Muscle layer of colon (tissue), 2 donors: Measurements from ENCODE around the gene CIROP.
A peak's percentile ranks its signal among the peaks of the same experiment; 100 is the strongest.

Experiments
- H3K27ac ChIP-seq: one replicate; pipeline ENCODE4 v1.7.0; 2013; ENCODE audit warnings: low read depth, mild to moderate bottlenecking, low read length, moderate library complexity
- H3K27me3 ChIP-seq, 2 donors: one replicate each; pipeline ENCODE4 v1.7.0; 2013; ENCODE audit warnings: low read length in 2 of 2, mild to moderate bottlenecking in 2 of 2; ENCODE audit not compliant: insufficient read depth in 2 of 2, control insufficient read depth in 1 of 2
- H3K36me3 ChIP-seq: one replicate; pipeline ENCODE4 v1.7.0; 2013; ENCODE audit warnings: mild to moderate bottlenecking, low read length; ENCODE audit not compliant: insufficient read depth
- H3K4me1 ChIP-seq: one replicate; pipeline ENCODE4 v1.7.0; 2013; ENCODE audit warnings: mild to moderate bottlenecking, low read length; ENCODE audit not compliant: insufficient read depth
- H3K4me3 ChIP-seq, 2 donors: one replicate each; pipeline ENCODE4 v1.7.0; 2013; ENCODE audit warnings: low read length in 2 of 2, low read depth in 1 of 2, mild to moderate bottlenecking in 1 of 2, moderate library complexity in 1 of 2
- H3K9ac ChIP-seq: one replicate; pipeline ENCODE4 v1.7.0; 2013; ENCODE audit warnings: low read length
- H3K9me3 ChIP-seq: one replicate; pipeline ENCODE4 v1.7.0; 2013; ENCODE audit warnings: mild to moderate bottlenecking, low read length
- donor health status: abdominal sarcoma.
- donor health status: Adenocarcinoma of cecum.

CIROP gene, protein sequence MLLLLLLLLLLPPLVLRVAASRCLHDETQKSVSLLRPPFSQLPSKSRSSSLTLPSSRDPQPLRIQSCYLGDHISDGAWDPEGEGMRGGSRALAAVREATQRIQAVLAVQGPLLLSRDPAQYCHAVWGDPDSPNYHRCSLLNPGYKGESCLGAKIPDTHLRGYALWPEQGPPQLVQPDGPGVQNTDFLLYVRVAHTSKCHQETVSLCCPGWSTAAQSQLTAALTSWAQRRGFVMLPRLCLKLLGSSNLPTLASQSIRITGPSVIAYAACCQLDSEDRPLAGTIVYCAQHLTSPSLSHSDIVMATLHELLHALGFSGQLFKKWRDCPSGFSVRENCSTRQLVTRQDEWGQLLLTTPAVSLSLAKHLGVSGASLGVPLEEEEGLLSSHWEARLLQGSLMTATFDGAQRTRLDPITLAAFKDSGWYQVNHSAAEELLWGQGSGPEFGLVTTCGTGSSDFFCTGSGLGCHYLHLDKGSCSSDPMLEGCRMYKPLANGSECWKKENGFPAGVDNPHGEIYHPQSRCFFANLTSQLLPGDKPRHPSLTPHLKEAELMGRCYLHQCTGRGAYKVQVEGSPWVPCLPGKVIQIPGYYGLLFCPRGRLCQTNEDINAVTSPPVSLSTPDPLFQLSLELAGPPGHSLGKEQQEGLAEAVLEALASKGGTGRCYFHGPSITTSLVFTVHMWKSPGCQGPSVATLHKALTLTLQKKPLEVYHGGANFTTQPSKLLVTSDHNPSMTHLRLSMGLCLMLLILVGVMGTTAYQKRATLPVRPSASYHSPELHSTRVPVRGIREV

DNA sequence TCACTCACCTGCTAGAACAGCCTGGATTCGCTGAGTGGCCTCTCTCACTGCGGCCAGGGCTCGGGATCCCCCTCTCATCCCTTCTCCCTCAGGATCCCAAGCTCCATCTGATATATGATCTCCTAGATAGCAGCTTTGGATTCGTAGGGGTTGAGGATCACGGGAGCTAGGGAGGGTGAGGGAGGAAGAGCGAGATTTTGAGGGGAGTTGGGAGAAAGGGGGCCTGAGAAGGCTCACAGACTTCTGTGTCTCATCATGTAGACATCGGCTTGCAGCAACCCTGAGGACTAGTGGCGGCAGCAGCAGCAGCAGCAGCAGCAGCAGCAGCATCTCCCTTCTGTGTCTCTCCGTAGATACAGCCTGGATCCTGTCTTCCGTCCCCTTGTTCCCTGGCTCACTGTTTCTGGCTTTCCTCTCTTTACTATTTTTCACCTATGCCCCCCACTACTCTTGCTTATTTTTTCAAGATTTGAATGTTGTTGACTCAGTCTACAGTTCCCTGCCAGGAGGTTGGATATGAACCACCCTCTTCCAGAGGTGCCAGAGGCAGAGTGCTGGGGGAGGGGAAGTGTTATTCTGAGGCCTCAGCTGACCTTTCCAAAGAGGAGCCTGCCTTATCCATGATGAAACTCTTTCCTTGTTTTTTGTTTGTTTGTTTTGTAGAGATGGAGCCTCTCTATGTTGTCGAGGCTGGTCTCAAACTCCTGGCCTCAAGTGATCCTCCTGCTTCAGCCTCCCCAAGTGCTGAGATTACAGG, at the start of gene CIROP:
Gene CIROP (minus strand): TSS at position 399 of the 757 bp plus-strand sequence. CDS start 69 bp downstream, at position 330.
- Histone ChIP-seq H3K9ac (no peak within 1 kb of the TSS), H3K27ac (no peak within 1 kb of the TSS), H3K4me3 (no peak within 1 kb of the TSS), H3K27me3 (no peaks in the 10 kb centered on the region), H3K36me3 (no peaks in the 10 kb centered on the region), H3K4me1 (no peaks in the 10 kb centered on the region), H3K9me3 (no peaks in the 10 kb centered on the region)

DNA sequence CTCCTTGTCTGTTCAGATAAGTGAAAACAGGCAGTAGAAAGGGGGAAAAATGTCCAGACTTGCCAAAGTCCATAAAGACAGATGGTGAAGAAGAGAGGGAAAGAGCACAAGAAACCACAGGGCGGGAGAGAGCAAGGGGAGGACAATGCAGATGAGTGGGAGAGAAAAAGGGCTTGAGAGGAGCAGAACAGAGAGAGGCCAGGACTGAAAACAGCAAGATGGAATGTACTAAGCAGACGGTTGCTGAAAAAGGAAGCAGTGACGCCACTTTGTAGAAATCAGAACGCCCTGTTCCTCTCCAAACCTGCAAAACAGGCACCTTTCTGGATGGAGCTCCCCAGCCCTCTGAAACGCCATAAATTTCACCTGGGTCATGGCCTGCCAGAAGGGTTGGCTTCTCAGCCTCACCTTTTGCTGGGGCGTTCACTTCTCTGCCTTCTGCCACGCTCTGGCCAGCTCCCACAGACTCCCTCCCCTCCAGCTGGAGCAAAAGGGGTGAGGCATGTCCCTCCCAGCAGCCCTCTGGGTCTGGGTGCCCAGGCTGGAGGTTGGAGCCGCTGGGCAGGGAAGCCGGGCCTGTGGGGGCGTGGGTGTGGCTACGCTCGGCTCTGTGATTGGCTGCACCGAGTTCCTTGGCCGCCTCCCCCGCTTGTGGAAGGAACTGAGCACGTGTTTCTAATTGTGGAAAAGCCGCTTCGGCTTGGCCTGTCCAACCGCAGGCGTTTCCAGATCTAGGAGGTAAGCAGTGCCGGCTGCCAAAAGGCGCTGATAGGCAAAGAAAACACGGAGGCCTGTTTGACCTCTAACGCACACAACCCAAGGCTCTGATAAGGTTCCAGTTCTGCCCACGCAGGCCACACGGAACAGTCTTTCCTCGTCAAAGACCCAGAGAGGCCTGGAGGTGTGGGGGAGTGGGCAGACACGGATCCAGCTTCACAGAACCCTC, 49.3 kb upstream of the CIROP start:
- Histone ChIP-seq H3K36me3 (no peaks in the 10 kb centered on the region), H3K4me1 (peaks cover 20% of the 10 kb centered on the region), H3K9ac (no peak overlapping the region), H3K9me3 (no peaks in the 10 kb centered on the region), H3K27me3 (no peaks in the 10 kb centered on the region), H3K4me3 (peak overlapping the region in 1 of 2 donors; percentile 24), H3K27ac (peak overlapping the region; percentile 39)

DNA sequence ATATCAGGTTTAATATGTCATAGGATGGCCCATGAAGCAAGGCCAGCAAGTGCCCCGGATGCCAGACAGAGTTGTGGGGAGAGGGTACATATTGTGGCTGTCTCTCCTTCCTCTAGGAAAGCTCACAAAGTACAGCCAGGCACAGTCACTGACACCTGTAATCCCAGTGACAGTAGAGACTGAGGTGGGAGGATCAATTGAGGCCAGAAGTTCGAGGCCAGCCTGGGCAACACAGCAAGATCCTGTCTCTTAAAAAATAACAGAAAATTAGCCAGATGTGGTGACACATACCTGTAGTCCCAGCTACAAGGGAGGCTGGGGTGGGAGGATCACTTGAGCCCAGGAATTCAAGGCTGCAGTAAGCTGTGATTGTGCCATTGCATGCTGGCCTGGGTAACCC, 46.6 kb upstream of the CIROP start:
- peaks cover 20% of the 10 kb centered on the region for H3K4me1 ChIP-seq
- H3K4me3 ChIP-seq, result no peak overlapping the region
- no peak overlapping the region for H3K9ac ChIP-seq
- H3K36me3 ChIP-seq, result no peaks in the 10 kb centered on the region
- H3K27me3 ChIP-seq, result no peaks in the 10 kb centered on the region
- no peak overlapping the region for H3K27ac ChIP-seq
- no peaks in the 10 kb centered on the region for H3K9me3 ChIP-seq

DNA sequence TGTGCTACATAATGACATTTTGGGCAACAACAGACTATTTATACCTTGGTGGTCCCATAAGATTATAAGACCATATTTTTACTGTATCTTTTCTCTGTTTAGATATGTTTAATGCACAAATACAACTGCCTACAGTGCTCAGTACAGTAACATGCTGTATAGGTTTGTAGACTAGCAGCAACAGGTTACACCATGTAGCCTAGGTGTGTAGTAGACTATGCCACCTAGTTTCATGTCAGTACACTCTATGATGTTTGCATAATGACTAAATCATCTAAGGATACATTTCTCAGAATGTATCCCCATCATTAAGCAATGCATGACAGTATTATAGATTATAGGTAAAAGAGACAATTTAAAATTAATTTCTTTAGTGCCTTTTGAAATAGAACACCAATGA, 45.0 kb upstream of the CIROP start:
- Histone ChIP-seq H3K36me3 (no peaks in the 10 kb centered on the region), H3K4me3 (no peak overlapping the region), H3K4me1 (peaks cover 9% of the 10 kb centered on the region), H3K27ac (no peak overlapping the region), H3K9ac (no peak overlapping the region), H3K27me3 (no peaks in the 10 kb centered on the region), H3K9me3 (no peaks in the 10 kb centered on the region)

DNA sequence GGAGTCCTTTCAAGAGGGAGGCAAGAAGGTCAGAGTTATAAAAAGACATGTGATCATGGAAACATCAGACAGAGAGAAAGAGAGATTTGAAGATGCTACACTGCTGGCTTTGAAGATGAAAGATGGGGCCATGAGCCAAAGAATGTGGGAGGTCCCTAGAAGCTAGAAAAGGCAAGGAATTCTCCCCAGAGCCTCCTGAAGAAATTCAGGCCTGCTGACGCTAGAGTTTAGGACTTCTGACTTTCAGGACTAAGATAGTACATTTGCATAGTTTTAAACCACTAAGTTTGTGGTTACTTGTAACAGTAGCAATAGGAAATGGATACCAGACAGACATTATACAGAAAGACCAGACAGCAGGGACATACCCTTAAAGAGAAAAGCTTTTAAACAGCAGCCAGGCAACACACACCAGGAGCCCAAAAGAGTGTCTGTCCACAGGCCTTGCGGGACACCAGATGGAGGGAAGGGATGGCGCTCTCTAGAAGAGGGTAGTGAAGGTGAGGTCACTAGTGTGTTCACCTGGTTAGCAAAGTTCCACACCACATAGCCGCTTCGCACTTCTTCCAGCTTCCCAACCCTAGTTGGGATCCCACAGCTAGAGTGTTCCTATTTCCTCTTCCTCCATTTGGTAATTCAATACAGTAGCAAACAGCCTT, 43.9 kb upstream of the CIROP start:
- Histone ChIP-seq H3K27ac (peak overlapping the region; percentile 0), H3K9me3 (no peaks in the 10 kb centered on the region), H3K9ac (no peak overlapping the region), H3K27me3 (no peaks in the 10 kb centered on the region), H3K36me3 (no peaks in the 10 kb centered on the region), H3K4me1 (peaks cover 5% of the 10 kb centered on the region), H3K4me3 (no peak overlapping the region)

DNA sequence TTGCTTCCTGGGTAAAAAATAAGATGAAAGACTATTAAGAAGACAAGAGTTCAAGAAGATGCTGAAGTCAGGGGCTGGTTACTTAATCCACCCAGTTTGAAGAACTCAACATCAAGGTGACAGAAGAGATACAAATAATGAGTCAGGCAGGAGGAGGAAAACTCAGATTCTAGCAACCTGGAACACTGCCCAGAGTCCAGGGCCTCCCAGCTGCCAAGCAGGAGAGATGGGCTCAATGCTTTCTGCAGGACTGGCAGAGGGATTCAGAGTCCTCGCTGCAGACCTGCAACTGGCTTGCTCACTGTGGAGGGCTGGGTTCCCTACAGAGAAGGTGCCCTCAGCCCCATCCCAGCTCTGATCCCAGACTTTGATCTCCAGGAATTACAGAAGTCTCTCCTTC, 42.9 kb upstream of the CIROP start:
- Histone ChIP-seq H3K27ac (no peak overlapping the region), H3K4me1 (peaks cover 3% of the 10 kb centered on the region), H3K27me3 (no peaks in the 10 kb centered on the region), H3K4me3 (no peak overlapping the region), H3K36me3 (no peaks in the 10 kb centered on the region), H3K9ac (no peak overlapping the region), H3K9me3 (no peaks in the 10 kb centered on the region)

DNA sequence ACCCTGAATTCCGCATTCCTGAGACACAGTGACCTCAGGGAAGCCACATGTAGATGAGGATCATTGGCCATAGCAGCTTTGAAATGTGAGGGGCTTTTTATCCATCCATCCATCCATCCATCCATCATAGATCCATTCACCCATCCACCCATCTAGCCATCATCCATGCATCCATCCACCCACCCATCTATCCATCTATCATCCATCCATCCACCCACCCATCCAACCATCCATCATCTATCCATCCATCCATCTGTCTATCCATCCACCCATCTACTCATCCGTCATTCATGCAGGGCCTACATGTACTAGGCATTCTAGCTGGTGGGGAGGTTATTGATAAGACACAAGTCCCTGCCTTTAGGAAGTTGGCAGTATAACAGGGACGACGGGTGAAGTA, 42.2 kb upstream of the CIROP start:
- Histone ChIP-seq H3K9me3 (no peaks in the 10 kb centered on the region), H3K36me3 (no peaks in the 10 kb centered on the region), H3K27me3 (no peaks in the 10 kb centered on the region), H3K9ac (no peak overlapping the region), H3K4me3 (no peak overlapping the region), H3K4me1 (peaks cover 10% of the 10 kb centered on the region), H3K27ac (no peak overlapping the region)

DNA sequence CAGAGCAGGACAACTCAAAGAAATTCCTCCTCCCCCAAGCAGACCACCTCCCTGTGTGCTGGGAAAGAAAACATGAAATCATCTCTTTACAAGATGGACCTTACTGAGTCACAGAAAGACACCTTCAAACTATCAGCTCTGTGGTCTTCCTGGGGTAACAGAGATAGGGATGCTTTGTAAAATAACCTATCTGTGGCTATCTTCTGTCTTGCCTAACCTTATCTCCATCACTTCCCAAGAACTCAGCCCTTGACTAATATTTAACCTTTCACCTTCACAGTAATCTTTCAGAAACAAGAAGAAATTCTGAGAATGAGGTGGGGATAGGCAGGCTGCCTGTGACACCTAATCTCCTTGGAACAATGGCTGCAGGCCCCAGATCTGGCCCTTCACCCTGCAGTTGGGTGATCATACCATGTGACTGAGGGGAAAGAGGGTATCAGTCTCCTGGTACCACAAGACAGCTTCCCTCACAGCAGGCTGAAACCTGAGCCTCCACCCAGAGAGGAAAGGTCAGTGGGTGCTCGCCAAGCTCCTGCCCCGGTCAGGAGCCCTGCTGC, 41.6 kb upstream of the CIROP start:
- Histone ChIP-seq H3K4me1 (peaks cover 14% of the 10 kb centered on the region), H3K9me3 (no peaks in the 10 kb centered on the region), H3K4me3 (no peak overlapping the region), H3K36me3 (no peaks in the 10 kb centered on the region), H3K9ac (no peak overlapping the region), H3K27ac (no peak overlapping the region), H3K27me3 (no peaks in the 10 kb centered on the region)

DNA sequence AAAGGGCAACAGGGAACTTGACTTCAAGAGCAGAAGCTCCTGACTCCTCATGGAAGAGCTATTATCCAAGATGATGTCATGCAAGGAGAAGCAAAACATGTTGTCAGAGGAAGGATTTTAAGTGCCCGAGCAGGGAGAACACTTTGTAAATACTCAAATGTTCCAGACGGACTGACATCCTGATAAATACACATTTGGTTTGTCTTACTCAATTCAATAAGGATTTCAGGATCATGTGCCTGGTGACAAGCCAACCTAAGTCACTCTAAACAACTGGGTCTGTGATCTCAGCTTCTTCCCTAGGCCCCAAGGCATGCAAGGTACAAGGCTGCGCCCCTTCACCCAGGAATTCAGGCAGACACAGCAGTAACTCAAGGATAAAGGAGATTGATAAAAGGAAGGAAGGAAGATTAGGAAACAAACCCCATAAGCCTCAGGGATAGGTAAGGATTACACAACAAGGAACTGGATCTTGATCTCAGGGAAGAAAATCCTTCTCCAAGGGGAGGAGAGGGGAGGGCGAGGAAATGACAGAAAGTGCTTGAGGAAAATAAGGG, 41.1 kb upstream of the CIROP start:
- H3K36me3 ChIP-seq, result no peaks in the 10 kb centered on the region
- no peaks in the 10 kb centered on the region for H3K27me3 ChIP-seq
- no peak overlapping the region for H3K27ac ChIP-seq
- no peak overlapping the region for H3K4me3 ChIP-seq
- H3K9ac ChIP-seq, result no peak overlapping the region
- H3K4me1 ChIP-seq, result peaks cover 19% of the 10 kb centered on the region
- H3K9me3 ChIP-seq, result no peaks in the 10 kb centered on the region

DNA sequence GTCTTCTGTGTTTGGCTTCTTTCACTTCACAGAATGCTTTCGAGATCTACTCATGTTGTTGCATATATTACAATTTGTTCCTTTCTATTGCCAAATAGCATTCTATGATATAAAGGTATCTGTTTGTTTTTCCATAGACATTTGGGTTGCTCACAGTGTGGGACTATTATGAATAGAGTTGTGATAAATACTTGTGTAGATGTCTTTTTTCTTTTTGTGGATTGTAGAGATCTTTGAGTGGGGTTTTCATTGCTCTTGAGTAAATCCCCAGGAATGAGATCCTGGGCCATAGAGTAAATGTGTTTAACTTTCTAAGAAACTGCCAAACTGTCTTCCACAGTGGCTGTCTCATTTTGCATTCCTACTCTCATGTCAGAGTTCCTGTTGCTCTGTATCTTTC, 39.1 kb upstream of the CIROP start:
- H3K9ac ChIP-seq, result no peak overlapping the region
- peaks cover 25% of the 10 kb centered on the region for H3K4me1 ChIP-seq
- no peaks in the 10 kb centered on the region for H3K36me3 ChIP-seq
- H3K9me3 ChIP-seq, result no peaks in the 10 kb centered on the region
- H3K27me3 ChIP-seq, result no peaks in the 10 kb centered on the region
- no peak overlapping the region for H3K4me3 ChIP-seq
- no peak overlapping the region for H3K27ac ChIP-seq
